Transverse colon (tissue), 3 donors: ENCODE data around the gene RBP5.

Source experiments
- CTCF ChIP-seq, 5 experiments: fragments of 200-600 bp in 3 of 5; fragments of 450-650 bp in 2 of 5; sonication (generic) in 3 of 5; IDR thresholded peaks; 1 replicate in 2 of 5; 2 replicates in 3 of 5; pipeline ENCODE4 v1.5.1; 2016 to 2017; ENCODE audit warnings: antibody characterized with exemption in 5 of 5, inconsistent platforms in 3 of 5, mild to moderate bottlenecking in 2 of 5, moderate library complexity in 1 of 5
- POLR2A ChIP-seq: fragments of 450-650 bp; IDR thresholded peaks from one replicate; pipeline ENCODE4 v1.6.1; 2016; ENCODE audit warnings: antibody characterized with exemption, mild to moderate bottlenecking, moderate library complexity

- no peak for TF ChIP-seq CTCF (IDR thresholded peaks at IDR 0.05)
- no peak for TF ChIP-seq POLR2A
Measured at GRCh38 chr12:7078163-7078562, 50.5 kb downstream of the RBP5 start.
